Endothelial cell of umbilical vein (primary cell): Measurements from ENCODE around the gene VTI1A. TPM values are rescaled to one million over a fixed set of nuclear protein-coding genes. Genes with fewer than 3 reads are reported as not detected.
"Not testable (repeated sequence)": the region's sequence is repeated elsewhere in the genome, so short reads cannot be mapped to it uniquely, and the experiment has no call there.

Experiments
- BruUV-seq: library from RNA; stranded (reverse); fragments of 400-500 nt; replicated peaks from 2 replicates; lab custom pipeline; 2021; lab: Mats Ljungman, UMichigan
- CTCF ChIA-PET: fragments of 300-600, 350-600 bp; sonication (Branson Sonifier 250); formaldehyde crosslinking; loops from one replicate; lab custom pipeline; 2021; ENCODE audit warnings: antibody characterized with exemption, inconsistent platforms; lab: Charles Lee
- POLR2A ChIA-PET: fragments of 300-600, 350-600 bp; sonication (Branson Sonifier 250); formaldehyde crosslinking; loops from one replicate; lab custom pipeline; 2021; ENCODE audit warnings: antibody characterized with exemption, inconsistent platforms; lab: Charles Lee
- DNase-seq: peaks from one replicate; pipeline ENCODE4 v3.0.0-alpha.2; 2011; ENCODE audit warnings: low read depth, low spot score
- FAIRE-seq: peaks from 2 replicates; lab custom pipeline; 2011; peaks lifted over from hg19 to GRCh38; lab: Jason Lieb, UNC
- H2AFZ ChIP-seq: 2 replicates; pipeline ENCODE4 v1.6.0; 2012; ENCODE audit warnings: low read depth, low read length, control low read depth, inconsistent platforms
- H3K27ac ChIP-seq: 2 replicates; pipeline ENCODE4 v1.5.1; 2011; ENCODE audit warnings: low read depth, mild to moderate bottlenecking, control low read depth, low read length, moderate library complexity; ENCODE audit not compliant: insufficient read depth
- H3K27me3 ChIP-seq, 2 experiments: 2 replicates each; pipeline versions ENCODE4 v1.6.0 to v1.6.1; 2011; ENCODE audit warnings: low read length in 2 of 2, mixed read lengths in 1 of 2; ENCODE audit not compliant: control insufficient read depth in 2 of 2, insufficient read depth in 2 of 2
- H3K36me3 ChIP-seq, 2 experiments: 2 replicates in 1 of 2; 3 replicates in 1 of 2; pipeline ENCODE4 v1.5.1; 2011; ENCODE audit warnings: low read length in 2 of 2, mild to moderate bottlenecking in 1 of 2, moderate library complexity in 1 of 2; ENCODE audit not compliant: control insufficient read depth in 2 of 2, insufficient read depth in 2 of 2; ENCODE audit errors: extremely low read depth in 1 of 2
- H3K4me1 ChIP-seq: 3 replicates; pipeline ENCODE4 v1.5.1; 2011; ENCODE audit warnings: mild to moderate bottlenecking, low read length; ENCODE audit not compliant: control insufficient read depth, insufficient read depth; ENCODE audit errors: extremely low read depth
- H3K4me2 ChIP-seq: 2 replicates; pipeline ENCODE4 v1.6.1; 2011; ENCODE audit warnings: low read length, control low read depth, mixed read lengths; ENCODE audit not compliant: insufficient read depth
- H3K4me3 ChIP-seq, 3 experiments: fragments of 200-600 bp in 1 of 3; sonication (generic), shearing (Covaris generic) in 1 of 3; replicated peaks in 1 of 3; 2 replicates each; pipeline ENCODE4 v1.5.1; 2011 to 2016; ENCODE audit warnings: control low read depth in 3 of 3, low read length in 3 of 3, mild to moderate bottlenecking in 2 of 3, inconsistent platforms in 1 of 3, low read depth in 1 of 3, moderate library complexity in 1 of 3; ENCODE audit not compliant: insufficient read depth in 1 of 3
- H3K79me2 ChIP-seq: 2 replicates; pipeline ENCODE4 v1.6.0; 2012; ENCODE audit warnings: low read length, inconsistent platforms; ENCODE audit not compliant: control insufficient read depth, insufficient read depth
- H3K9ac ChIP-seq: replicated peaks from 2 replicates; pipeline ENCODE3; 2011; ENCODE audit warnings: low read length, control low read depth; ENCODE audit not compliant: insufficient read depth; ENCODE audit errors: extremely low read depth
- H3K9me1 ChIP-seq: replicated peaks from 3 replicates; pipeline ENCODE4 v1.6.0; 2011; ENCODE audit warnings: mild to moderate bottlenecking, low read length; ENCODE audit not compliant: control insufficient read depth, insufficient read depth; ENCODE audit errors: extremely low read depth
- H3K9me3 ChIP-seq: replicated peaks from 2 replicates; pipeline ENCODE4 v1.5.1; 2012; ENCODE audit warnings: low read length, inconsistent platforms; ENCODE audit not compliant: control insufficient read depth, insufficient read depth
- H4K20me1 ChIP-seq: replicated peaks from 2 replicates; pipeline ENCODE3; 2011; ENCODE audit warnings: mild to moderate bottlenecking, low read length; ENCODE audit not compliant: control insufficient read depth, insufficient read depth; ENCODE audit errors: extremely low read depth
- CTCF ChIP-seq, 2 donors: IDR thresholded peaks; 1 replicate in 1 of 2; 2 replicates in 1 of 2; pipeline ENCODE4 v1.5.1; 2011; ENCODE audit warnings: low read length in 2 of 2, mild to moderate bottlenecking in 2 of 2, moderate library complexity in 2 of 2, control low read depth in 1 of 2, inconsistent platforms in 1 of 2, low read depth in 1 of 2; ENCODE audit not compliant: insufficient read depth in 1 of 2; ENCODE audit errors: extremely low read depth in 1 of 2
- EZH2 ChIP-seq: IDR thresholded peaks from 2 replicates; pipeline ENCODE4 v1.6.1; 2012; ENCODE audit warnings: borderline replicate concordance, low read depth, mild to moderate bottlenecking, moderate library complexity, low read length, inconsistent platforms; ENCODE audit not compliant: severe bottlenecking
- FOS ChIP-seq: IDR thresholded peaks from 2 replicates; pipeline ENCODE4 v1.6.1; 2011; ENCODE audit warnings: mild to moderate bottlenecking, low read length, moderate library complexity, borderline replicate concordance; ENCODE audit not compliant: insufficient read depth
- GATA2 ChIP-seq: IDR thresholded peaks from 2 replicates; pipeline ENCODE4 v1.7.0; 2011; ENCODE audit warnings: low read depth, mild to moderate bottlenecking, moderate library complexity, mixed read lengths, low read length; ENCODE audit not compliant: insufficient read length, insufficient read depth
- JUN ChIP-seq: IDR thresholded peaks from 2 replicates; pipeline ENCODE4 v1.6.1; 2011; ENCODE audit warnings: borderline replicate concordance, low read depth; ENCODE audit not compliant: insufficient read length, insufficient read depth
- MAX ChIP-seq: IDR thresholded peaks from 2 replicates; pipeline ENCODE4 v1.6.1; 2011; ENCODE audit not compliant: insufficient read depth, insufficient read length
- MYC ChIP-seq: IDR thresholded peaks from one replicate; pipeline ENCODE4 v1.6.1; 2011; ENCODE audit warnings: mild to moderate bottlenecking, low read depth, low read length
- POLR2A ChIP-seq: IDR thresholded peaks from 2 replicates; pipeline ENCODE4 v1.6.1; 2012; ENCODE audit warnings: low read depth, mild to moderate bottlenecking, control low read depth, low read length
- POLR2AphosphoS5 ChIP-seq: IDR thresholded peaks from 2 replicates; pipeline ENCODE4 v1.6.1; 2012; ENCODE audit warnings: low read depth, mild to moderate bottlenecking, control low read depth, low read length, moderate library complexity; ENCODE audit not compliant: insufficient read depth
- dilution Hi-C: fragments of 300-500 bp; cut with MboI; formaldehyde crosslinking; loops from one replicate; pipeline ENCODE4 v1.15.0; 2019; ENCODE audit warnings: low sequenced_read_pairs; ENCODE audit not compliant: extremely low pct_ligation_motif_present
- intact Hi-C: fragments of 100-400 bp; cut with micrococcal nuclease; formaldehyde crosslinking; loops from one replicate; pipeline ENCODE4 v1.10.0; 2022
- polyA plus RNA-seq, 4 experiments: library from polyadenylated mRNA; depleted of rRNA in 3 of 4; stranded (reverse) in 3 of 4; unstranded in 1 of 4; fragments of >200 nt; gene quantifications; 2 replicates each; pipeline versions ENCODE4 v1.2.1 to v1.2.3, GENCODE V29; 2011 to 2012; ENCODE audit warnings: missing spikeins in 1 of 4
- total RNA-seq: library from RNA; stranded (reverse); gene quantifications from 2 replicates; pipeline ENCODE4 v1.2.3, GENCODE V29; 2021

Gene VTI1A
- total and polyA plus RNA-seq, 2 donors (not counting 3 experiments of a cell fraction or from before 2014, with no cell fraction given): 10.8 to 35.6 TPM

- no peak for FAIRE-seq
- Histone ChIP-seq H3K9me3 (no peaks in the 10 kb centered on the region), H3K79me2 (no peaks in the 10 kb centered on the region), H3K4me1 (no peaks in the 10 kb centered on the region), H2AFZ (no peak overlapping the region), H3K9me1 (no peaks in the 10 kb centered on the region), H4K20me1 (no peaks in the 10 kb centered on the region), H3K27ac (no peak overlapping the region), H3K36me3 (no peaks in the 10 kb centered on the region), H3K4me3 (no peak overlapping the region), H3K9ac (no peak overlapping the region), H3K4me2 (no peak overlapping the region), H3K27me3 (no peaks in the 10 kb centered on the region)
- POLR2A ChIA-PET: interaction anchor here (0.5 kb wide), 1 partner anchor 561 kb away, joined by 5 read pairs; no protein-coding TSS in a partner anchor
- BruUV-seq: no TSS peak
- intact Hi-C loops (no loop called here), dilution Hi-C loops (no loop called here)
- CTCF ChIA-PET: interaction anchor here (1.4 kb wide), 1 partner anchor 27 kb away, joined by 3 read pairs; no protein-coding TSS in a partner anchor
- DNase-seq: no peak
- TF ChIP-seq FOS (no peak), MAX (no peak), JUN (no peak), CTCF (IDR thresholded peaks at IDR 0.05; ENCODE audit: extremely low read depth in 1 of 2, insufficient read depth in 1 of 2, low read depth in 1 of 2, low read length in 2 of 2) (no peak), POLR2A (no peak), POLR2AphosphoS5 (no peak), MYC (no peak), EZH2 (no peak), GATA2 (no peak)
Observed at GRCh38 chr10:112498806-112499205, 51.8 kb downstream of the VTI1A start.

GRCh38 chr10:112499985-112500384, 53.0 kb downstream of the VTI1A start:
- H3K4me2 ChIP-seq, BruUV-seq, FAIRE-seq, DNase-seq, H3K9ac ChIP-seq, H3K36me3 ChIP-seq, H3K9me3 ChIP-seq, H2AFZ ChIP-seq, H3K27me3 ChIP-seq, H4K20me1 ChIP-seq, dilution Hi-C loops, H3K79me2 ChIP-seq, H3K4me3 ChIP-seq, H3K27ac ChIP-seq, CTCF ChIA-PET, POLR2A ChIA-PET, H3K4me1 ChIP-seq, intact Hi-C loops, H3K9me1 ChIP-seq: not testable (repeated sequence)
